ENCODE data around the gene KRTAP4-12.

DNA sequence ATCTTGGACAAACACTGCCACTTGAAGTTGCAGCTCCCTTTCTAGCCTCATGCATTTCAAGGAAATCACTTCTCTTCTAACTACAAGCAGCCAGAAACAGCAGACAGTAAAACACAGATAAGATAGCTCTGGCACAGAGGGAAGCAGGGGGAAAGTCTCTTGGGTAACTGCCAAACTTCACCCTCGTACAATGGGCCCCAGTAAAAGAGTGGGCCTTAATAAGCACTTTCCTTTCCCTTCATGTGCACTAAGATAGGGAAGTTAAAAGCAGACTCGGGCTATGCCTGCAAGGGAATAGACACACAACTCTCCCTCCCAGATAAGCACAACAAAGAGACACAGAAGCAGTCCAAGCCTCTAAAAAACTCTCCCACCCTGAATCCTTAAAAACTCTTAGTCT is 29.9 kb upstream of the KRTAP4-12 start:
- TF ChIP-seq, protein P1, sequence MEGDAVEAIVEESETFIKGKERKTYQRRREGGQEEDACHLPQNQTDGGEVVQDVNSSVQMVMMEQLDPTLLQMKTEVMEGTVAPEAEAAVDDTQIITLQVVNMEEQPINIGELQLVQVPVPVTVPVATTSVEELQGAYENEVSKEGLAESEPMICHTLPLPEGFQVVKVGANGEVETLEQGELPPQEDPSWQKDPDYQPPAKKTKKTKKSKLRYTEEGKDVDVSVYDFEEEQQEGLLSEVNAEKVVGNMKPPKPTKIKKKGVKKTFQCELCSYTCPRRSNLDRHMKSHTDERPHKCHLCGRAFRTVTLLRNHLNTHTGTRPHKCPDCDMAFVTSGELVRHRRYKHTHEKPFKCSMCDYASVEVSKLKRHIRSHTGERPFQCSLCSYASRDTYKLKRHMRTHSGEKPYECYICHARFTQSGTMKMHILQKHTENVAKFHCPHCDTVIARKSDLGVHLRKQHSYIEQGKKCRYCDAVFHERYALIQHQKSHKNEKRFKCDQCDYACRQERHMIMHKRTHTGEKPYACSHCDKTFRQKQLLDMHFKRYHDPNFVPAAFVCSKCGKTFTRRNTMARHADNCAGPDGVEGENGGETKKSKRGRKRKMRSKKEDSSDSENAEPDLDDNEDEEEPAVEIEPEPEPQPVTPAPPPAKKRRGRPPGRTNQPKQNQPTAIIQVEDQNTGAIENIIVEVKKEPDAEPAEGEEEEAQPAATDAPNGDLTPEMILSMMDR (IDR thresholded peaks at IDR 0.05), result no peak
- no peak for TF ChIP-seq ZNF232 (CRISPR knock-in tag; IDR thresholded peaks at IDR 0.05)

Data from WTC11 (cell line).